HG02885 (cell line): Measurements from ENCODE around the gene CMIP.

Experiments used
- ATAC-seq: cut with Tn5 transposase; IDR thresholded peaks from one replicate; pipeline ENCODE4 v1.9.1; 2021; ENCODE audit warnings: mild to moderate bottlenecking; ENCODE audit not compliant: unreplicated experiment, poor library complexity

CMIP gene

DNA sequence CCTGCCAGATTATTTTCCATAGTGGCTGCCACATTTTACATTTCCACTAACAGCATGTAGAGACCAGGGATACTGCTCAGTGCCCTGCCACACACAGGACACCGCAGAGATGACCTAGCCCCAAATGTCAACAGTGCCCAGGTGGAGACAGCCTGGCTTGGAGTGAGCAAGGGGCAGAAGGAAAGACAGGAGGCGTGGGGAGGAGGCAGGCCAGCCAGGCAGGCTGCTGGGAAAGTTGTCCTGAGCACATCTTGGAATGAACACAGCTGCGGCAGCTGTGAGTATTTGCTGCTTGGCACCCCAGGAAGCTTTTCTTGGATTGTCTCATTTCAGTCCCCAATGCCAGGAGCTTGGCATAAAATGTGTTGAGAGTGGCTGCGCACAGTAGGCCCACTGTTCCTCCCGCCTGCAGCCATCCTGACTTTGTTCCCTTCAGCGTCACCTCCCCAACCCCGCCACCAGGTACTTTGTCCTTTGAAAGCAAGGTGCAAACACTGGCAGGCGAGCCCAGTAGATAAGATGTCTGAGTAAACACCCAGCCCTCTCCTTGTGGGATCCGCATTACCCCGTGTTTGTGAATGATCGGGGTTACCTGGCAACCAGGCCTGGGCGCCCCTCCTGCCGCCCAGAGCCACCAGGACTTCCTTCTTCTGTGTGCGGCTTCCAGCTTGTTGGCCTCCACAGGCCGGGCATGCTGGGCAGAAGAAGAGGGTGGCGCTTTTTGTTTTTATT lies 114.0 kb downstream of the CMIP start:
- ATAC-seq, result no peak

DNA sequence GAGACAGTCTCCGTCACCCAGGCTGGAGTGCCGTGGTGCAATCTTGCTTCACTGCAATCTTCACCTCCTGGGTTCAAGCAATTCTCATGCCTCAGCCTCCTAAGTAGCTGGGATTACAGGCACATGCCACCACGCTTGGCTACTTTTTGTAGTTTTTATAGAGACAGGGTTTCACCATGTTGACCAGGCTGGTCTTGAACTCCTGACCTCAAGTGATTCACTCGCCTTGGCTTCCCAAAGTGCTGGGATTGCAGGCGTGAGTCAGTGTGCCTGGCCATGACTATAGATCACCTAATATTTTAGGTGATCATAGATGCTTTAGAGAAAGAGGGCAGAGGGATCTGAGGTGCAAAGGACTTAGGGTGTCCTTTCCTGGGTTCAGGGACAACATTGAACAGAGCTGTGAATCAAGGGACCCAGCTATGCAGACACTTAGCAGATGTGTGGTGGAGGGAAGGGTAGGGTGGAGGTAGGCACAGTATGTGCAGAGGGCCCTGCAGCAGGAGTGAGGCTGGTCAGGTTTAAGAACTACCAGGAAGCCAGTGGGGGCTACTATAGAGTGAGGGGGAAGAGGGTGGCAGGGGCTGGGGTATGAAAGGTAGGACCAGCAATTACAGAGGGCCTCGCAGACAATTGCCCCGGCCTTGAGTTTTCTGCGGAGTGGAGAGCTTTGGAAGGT lies 116.5 kb downstream of the CMIP start:
- ATAC-seq, result no peak

DNA sequence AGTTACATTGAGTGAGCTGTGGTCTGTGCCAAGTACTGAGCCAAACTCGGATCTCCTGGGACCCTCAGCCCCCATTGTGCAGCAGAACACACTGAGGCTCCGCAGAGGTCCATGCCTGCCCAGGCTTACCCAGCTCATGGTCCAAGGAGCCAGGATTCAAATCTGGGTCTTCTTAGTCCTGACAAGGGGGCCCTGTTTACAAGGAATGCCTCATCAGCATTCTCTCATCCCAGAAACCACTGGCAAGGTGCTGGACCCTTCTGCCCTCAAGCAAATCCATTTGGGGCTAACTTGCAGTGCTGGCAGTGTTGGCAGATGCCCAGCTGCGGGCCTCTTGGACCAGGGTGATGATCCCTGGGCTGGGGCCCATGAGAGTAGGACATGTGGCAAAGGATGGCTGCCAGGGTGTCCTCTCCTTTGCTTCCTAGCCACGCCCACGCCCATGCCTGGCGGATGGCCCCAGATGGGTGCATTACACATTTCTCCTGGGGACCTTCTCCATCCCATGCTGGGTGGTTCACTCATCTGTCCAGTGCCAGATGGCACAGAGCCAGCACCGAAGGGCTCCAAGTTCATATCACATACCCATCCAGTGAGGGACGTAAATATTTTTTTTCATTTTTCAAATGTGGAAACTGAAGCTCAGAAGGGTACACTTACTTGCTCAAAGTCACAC lies 117.7 kb downstream of the CMIP start:
- no peak for ATAC-seq

DNA sequence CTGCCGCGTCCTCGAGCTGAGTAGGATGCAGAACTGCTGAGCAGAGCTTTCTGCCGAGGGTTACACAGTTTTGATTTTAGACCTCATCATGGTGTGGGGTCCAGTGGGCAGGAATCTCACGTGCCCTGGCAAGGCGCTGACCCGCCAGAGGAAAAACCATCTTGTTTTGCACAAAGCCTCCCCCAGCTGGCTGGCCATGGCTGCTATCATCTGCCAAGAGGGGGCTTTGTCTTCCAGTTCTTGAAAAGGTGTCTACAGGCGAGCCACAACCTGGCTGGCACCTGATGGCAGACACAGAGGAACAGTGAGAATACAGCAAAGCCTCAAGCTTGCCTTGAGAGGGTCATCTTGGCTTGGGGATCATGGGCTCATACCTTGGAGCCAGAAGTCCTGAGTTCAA lies 118.3 kb downstream of the CMIP start:
- no peak for ATAC-seq

DNA sequence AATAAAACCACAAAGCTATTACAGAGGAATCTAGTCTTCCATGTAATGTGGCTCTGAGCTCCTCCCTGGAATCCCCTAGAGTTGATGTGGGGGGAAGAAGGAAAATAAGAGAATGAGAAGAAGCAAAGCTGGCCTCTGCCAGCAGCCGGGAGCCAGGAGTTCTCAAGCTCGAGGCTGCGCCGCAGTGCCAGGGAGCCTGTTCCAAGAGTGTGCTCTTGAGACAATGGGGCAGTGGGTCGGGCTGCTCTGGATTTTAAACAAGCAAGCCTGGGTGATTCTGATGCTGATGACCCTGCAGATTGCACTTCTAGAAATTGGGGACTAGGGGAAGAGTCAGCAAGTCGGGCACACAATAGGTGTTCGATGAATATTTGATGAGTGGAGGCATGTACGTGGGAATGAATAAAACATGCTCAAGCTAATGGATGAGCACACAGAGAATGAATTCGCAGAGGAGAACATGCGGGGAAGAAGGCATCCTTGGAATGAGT lies 119.9 kb downstream of the CMIP start:
- ATAC-seq, result no peak

DNA sequence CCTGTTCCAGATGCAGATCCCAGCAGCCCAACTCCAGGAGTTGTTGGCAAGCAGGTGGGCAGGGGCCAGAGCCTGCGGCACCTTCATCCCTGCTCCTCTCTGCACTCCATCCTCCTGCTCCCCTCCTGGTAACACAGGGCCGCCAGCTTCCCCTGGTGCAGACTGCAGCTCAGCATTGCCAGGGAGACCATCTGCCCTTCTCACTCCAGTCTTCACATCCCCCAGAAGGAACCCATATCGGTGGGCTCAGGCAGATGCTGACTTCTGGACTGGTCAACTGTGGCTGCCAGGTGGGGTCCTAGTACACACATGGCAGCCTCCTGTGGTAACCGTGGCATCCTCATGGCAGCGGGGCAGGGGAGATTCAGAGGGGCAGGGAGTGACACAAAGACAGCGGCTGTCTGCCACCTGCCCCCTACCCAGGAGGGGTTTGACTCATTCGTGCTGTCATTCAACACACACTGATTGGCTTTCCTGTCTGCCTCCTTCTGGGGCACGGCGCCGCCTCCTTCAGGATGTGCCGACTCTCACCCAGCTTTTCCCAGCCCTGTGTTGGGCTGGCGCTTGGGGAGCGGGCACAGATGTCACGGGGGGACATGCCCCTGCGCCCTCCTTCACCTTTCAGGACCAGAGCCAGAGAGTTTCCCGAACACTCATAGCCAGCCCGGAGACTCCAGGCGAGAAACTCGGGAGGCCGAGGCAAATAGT lies 120.9 kb downstream of the CMIP start:
- no peak for ATAC-seq

DNA sequence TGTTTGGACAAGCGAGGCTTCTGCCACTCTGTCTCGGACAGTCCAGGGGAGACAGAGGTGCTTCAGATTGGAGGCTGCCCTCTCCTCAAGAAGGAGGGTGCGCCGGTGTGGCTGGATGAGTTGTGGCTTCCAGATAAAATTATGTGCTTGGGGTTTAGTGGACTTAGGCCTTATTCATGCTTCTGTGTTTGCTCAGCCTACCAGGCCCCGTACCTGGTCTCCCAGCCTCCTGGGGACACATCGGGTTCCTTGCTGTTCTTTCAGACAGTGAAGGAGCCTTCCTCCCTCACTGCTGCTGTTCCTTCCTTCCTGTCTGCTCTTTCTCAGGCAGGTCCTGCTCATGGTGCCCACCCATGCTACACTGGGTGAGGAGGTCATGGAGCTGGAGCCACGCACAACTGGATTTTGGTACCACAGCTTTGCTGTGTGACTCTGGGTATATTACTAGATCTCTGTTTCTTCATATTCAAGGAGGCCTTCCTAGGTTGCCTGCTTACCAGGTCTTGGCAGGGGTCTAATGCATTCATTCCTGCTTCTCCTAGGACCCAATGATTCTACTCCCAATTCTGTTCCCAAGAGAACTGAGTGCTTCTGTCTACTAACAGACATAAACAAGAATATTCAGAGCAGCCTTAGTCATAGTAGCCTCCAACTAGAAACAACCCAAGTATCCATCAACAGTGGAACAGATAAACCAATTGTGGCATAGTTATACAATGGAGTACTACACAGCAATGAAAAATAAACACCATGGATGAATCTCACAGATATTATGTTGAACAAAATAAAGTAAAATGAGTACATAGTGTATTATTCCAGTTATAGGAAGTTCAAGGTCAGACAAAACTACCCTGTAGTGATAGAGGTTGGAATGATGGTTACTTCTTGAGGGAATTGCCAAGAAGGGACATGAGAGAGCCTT lies 121.7 kb downstream of the CMIP start:
- ATAC-seq, result no peak

DNA sequence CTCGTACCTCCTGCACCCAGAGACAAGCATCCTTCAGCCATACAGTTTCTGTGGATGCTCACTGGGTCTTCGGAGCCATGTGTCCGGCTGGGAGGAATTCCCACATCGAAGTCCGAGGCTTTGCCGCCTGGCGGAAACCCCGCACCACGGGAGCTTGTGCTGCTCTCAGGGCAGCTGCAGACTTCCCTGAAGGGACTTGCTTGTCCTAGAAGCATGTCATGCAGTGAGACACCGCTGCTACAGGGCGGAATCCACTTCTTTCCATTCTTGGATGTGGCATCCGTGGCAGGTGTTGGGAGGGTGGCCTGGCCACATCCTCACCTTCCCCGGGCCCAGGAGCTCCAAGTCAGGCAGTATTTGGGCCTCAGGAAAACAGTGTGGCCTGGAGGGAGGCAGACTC lies 122.5 kb downstream of the CMIP start:
- no peak for ATAC-seq

DNA sequence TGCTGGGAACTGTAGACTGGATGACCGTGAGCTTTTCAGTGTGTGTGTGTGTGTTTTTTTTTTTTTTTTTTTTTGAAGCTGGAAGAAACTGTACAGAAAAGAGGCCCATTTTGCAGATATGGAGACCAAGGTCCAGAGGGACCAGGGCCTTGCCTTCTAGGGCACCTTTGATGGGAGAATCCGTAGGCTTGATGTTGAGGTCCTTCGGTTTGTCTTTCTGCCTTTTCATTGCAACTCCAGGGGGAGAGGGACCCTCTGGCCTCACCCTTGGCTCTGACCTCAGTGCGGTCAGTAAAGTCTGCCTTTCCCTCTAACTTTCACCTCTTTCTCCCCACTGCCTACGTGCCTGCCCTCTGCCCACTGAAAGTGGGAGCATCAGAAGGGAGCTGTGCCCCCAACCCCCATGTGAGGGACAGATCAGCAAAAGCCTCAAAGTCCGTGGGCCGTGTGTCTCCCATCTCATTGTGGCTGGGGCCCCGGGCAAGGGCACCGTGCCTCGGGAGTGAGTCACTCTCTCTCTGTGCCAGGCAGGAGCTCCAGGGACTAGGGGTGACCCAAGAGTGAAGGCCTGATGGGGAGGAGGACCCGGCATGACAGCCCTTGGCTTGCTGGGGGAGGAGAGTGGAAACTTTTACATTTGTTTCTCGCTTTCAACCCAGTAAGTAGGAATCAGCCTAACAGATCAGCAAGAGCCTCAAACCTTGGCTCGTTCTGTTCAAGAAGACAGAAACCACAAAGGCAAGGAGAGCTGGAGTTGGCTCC lies 123.6 kb downstream of the CMIP start:
- ATAC-seq, result no peak

DNA sequence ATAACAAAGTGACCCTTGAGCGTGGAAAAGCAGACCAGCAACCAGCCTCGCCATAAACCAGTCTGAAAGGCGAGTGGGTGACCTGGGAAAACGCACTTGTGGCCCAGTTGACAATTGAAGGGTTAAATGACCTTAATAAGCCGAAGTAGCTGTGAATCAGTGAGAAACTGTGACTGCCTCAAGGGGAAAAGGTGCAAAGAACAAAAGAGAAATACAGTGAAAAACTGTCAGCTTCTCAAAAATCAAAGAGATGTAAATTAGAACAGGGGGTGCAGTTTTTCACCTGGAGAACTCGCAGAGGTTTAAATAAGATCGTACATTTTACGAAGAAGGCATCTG lies 124.1 kb downstream of the CMIP start:
- no peak for ATAC-seq

DNA sequence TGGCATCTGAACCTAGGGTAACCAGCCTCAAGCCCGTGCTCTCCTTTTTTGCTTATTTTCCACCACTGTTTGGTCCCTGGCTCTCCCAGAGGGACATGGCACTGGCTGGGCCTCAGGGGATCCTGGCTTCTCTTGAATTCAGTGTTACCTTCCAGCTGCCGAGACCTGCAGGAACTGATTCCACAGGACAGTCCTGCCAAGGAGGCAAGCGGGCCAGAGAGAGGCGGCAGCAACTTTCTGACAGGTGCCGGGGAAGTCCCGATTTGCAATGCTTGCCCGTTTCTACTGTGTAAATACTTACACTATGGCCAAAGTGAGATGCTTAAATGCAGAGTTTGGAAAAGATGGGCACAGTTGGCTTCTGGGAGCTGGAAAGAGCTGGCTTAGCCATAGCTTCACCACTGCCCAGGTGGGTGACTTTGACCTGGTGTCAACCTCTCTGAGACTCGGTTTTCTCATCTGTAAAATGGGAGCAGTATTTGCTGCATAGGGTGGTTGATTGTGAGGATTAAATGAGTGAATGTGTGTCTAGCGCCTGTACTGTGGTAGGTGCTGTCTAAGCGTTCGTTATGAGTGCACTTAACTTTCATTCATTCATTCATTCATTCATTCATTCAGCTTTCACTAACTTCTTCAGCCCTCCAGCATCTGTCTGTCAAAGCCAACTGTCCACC lies 124.9 kb downstream of the CMIP start:
- no peak for ATAC-seq

DNA sequence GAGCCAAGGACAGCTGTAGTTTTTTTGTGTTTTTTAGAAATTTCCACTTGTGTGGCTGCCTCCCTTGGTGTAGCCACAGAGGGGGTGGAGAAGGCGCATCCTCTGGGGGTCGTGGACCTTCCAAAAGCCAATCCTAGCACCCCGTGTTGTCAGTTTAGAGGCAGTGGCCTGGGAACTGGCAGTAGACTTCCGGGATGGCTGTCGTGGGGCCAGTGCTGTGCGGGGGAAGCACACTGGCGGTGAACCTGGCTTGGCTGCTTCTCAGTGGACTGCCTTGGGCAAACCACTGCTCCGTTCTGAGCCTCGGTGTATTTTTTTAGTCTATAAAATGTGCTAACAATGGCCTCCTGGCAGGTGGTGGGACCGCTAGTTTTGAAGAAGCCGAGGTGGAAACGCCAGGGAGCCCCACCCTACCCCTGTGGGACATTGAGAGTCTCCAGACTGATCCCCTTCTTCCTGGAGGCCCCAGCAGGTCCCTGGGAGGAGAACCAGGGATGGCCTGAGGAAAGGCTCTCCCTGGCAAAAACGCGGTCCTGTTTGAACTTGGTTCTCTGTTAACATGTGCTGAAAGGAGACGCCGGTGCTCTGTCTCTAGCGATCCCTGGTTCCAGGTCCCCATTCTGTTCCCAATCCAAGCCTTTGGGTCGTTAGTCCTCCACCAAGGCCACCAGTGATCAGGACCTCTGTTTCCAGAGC lies 125.7 kb downstream of the CMIP start:
- no peak for ATAC-seq

DNA sequence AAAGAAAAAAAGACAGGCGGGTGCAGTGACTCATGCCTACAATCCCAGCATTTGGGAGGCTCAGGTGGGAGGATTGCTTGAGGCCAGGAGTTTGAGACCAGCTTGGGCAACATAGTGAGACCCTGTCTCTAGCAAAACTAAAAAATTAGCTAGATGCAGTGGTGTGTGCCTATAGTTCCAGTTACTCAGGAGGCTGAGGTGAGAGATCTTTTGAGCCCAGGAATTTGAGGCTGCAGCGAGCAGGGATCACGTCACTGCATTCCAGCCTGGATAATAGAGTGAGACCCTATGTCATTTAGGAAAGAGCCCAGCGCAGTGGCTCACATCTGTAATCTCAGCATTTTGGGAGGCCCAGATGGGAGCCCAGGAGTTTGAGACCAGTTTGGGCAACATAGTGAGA lies 126.6 kb downstream of the CMIP start:
- ATAC-seq, result no peak

DNA sequence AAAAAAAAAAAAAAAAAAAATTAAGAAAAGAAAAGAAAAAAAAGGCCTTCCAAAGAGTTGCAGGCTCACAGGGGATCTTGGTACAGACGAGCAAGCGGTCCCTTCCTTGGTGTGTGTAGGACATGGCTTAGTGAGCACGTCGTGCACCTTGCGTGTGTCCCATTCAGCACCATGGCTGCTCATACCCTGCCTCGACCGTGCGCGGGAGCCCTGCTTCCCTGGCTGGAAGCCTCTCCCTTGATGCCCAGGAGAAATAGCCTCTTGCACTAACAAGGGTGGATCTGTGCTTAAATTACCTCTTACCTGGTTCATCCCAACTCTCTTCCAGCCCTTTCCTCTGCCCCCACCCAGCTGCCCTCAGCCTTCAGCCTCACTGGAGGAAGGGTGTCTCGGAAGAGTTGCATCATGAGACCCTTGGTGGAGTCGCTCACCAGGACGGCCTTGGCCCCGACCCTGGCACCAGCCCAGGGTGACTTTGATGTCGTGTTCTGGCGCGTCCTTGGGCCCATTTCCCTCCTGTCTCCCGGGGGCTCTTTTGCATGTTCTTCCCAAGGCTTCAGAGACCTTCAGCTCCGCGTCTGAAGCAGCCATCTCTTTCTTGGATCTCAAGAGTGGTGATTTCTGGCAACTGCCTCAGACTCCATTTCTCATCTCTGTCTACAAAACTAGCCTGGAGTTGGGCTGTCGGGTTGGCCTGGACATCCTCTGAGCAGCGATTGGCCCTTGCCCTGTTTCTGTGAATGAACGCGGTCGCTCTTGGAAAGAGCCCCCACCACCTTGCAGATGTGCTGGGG lies 127.2 kb downstream of the CMIP start:
- no peak for ATAC-seq

DNA sequence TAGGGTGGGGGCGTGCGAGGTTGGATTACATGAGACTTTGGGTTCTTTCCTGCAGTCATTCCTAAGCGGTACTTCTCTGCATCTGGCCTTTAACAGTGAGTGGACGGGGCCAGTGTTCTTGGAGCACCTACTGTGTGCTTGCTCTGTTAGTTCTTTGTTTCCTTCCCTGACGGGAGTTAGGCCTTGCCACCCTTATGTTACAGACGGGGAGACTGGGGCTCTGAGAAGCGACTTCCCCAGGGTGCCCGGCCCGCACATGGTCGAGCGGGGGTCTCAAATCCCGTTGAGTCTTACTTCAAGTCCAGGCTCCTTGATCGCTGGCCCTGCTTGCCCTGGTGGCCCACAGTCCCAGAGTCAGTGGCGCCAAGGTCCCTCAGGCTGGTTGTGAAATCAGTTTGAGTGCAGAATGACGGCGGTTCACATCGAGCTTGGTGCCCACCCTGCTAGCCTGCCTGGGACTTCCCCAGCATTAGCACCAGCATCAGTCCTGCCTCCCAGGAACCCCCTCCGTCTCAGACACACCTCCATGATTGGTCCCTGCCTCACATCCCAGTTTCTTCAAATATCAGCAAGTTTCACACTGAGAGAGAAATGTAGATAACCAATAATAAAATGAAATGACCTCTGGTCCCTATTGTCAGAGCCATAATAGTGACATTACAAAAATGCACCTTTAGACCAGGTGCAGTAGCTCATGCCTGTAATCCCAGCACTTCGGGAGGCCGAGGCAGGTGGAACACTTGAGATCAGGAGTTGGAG lies 128.0 kb downstream of the CMIP start:
- ATAC-seq, result no peak

DNA sequence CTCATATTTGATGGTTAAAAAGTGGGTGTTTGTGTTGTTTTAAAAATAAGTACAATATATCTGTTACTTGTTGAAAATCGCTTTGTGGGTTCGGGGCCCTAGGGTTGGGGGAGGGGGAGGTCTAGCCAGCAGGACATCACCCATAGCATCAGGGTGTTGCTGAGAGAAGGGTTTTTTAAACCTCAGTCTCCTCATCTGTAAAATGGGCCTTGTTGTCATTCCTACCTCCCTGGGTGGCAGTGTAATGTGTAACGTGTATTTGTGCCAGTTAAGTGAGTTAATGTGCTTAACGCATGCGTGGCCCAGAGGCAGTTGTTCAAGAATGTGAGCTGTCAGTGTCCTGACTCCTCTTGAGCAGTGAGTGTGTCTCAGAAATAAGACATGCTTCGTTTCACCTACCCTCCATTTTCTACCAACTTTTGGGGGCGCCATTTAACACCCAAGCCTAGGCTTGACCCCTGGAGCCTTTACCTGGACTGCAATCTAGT lies 129.0 kb downstream of the CMIP start:
- no peak for ATAC-seq
